SU-DHL-6 (cell line): ENCODE results near the gene SUCLG1.

Experiments
- H2AFZ ChIP-seq: fragments of 200-600 bp; sonication (generic); 2 replicates; pipeline ENCODE4 v1.6.1; 2014; ENCODE audit warnings: low read depth, mild to moderate bottlenecking, moderate library complexity, mixed read lengths, antibody characterized with exemption, low read length; ENCODE audit not compliant: severe bottlenecking
- H3F3A ChIP-seq: fragments of 200-600 bp; shearing (Covaris generic); 2 replicates; pipeline ENCODE4 v1.6.0; 2016; ENCODE audit warnings: antibody characterized with exemption, mild to moderate bottlenecking; ENCODE audit not compliant: insufficient read depth
- H3K27ac ChIP-seq: fragments of 200-600 bp; sonication (generic); 2 replicates; pipeline ENCODE4 v1.5.1; 2016; ENCODE audit warnings: low read depth, mild to moderate bottlenecking, low read length, moderate library complexity, mixed read lengths
- H3K27me3 ChIP-seq: fragments of 200-600 bp; sonication (generic), shearing (Covaris generic); 2 replicates; pipeline ENCODE4 v1.6.0; 2014; ENCODE audit warnings: mild to moderate bottlenecking, low read length
- H3K36me3 ChIP-seq: fragments of 200-600 bp; sonication (generic); 2 replicates; pipeline ENCODE4 v1.6.1; 2014; ENCODE audit warnings: mild to moderate bottlenecking, low read length, mixed read lengths
- H3K4me2 ChIP-seq: fragments of 300-600, 200-600 bp; shearing (Covaris generic), sonication (generic); 2 replicates; pipeline ENCODE4 v1.6.0; 2014; ENCODE audit warnings: low read length, low read depth, mild to moderate bottlenecking; ENCODE audit not compliant: poor library complexity, severe bottlenecking
- H3K4me3 ChIP-seq: fragments of 200-600 bp; sonication (generic); 2 replicates; pipeline ENCODE4 v1.5.1; 2014; ENCODE audit warnings: antibody characterized with exemption, low read length, mild to moderate bottlenecking, mixed read lengths; ENCODE audit not compliant: insufficient read depth, poor library complexity, severe bottlenecking
- H3K79me2 ChIP-seq: fragments of 200-600 bp; sonication (generic); 2 replicates; pipeline ENCODE4 v1.6.1; 2014; ENCODE audit warnings: mild to moderate bottlenecking, low read length, moderate library complexity; ENCODE audit not compliant: insufficient read depth
- H3K9ac ChIP-seq: fragments of 200-600 bp; sonication (generic); 2 replicates; pipeline ENCODE4 v1.7.0; 2014; ENCODE audit warnings: mild to moderate bottlenecking, low read length
- H3K9me2 ChIP-seq: fragments of 200-600 bp; sonication (generic); replicated peaks from 2 replicates; pipeline ENCODE4 v1.6.1; 2014; ENCODE audit warnings: low read length; ENCODE audit not compliant: insufficient read depth
- H3K9me3 ChIP-seq: fragments of 200-600 bp; sonication (generic); 2 replicates; pipeline ENCODE4 v1.6.1; 2014; ENCODE audit warnings: low read length, mixed read lengths; ENCODE audit not compliant: insufficient read depth
- H4K20me1 ChIP-seq: fragments of 200-600 bp; sonication (generic); 2 replicates; pipeline ENCODE4 v1.6.1; 2014; ENCODE audit warnings: low read depth, mild to moderate bottlenecking, antibody characterized with exemption, low read length, moderate library complexity, mixed read lengths
- CTCF ChIP-seq: fragments of 200-600 bp; sonication (generic); IDR thresholded peaks from one replicate; pipeline ENCODE4 v1.5.1; 2017; ENCODE audit warnings: antibody characterized with exemption, mild to moderate bottlenecking, low read length, moderate library complexity; ENCODE audit not compliant: insufficient read depth, poor library complexity, severe bottlenecking
- EZH2phosphoT487 ChIP-seq: fragments of 200-600 bp; sonication (generic), shearing (Covaris generic); conservative IDR thresholded peaks from 2 replicates; pipeline ENCODE4 v1.6.1; 2018; ENCODE audit warnings: mild to moderate bottlenecking, antibody characterized with exemption, low read length, moderate library complexity, mixed read lengths

Gene SUCLG1

DNA sequence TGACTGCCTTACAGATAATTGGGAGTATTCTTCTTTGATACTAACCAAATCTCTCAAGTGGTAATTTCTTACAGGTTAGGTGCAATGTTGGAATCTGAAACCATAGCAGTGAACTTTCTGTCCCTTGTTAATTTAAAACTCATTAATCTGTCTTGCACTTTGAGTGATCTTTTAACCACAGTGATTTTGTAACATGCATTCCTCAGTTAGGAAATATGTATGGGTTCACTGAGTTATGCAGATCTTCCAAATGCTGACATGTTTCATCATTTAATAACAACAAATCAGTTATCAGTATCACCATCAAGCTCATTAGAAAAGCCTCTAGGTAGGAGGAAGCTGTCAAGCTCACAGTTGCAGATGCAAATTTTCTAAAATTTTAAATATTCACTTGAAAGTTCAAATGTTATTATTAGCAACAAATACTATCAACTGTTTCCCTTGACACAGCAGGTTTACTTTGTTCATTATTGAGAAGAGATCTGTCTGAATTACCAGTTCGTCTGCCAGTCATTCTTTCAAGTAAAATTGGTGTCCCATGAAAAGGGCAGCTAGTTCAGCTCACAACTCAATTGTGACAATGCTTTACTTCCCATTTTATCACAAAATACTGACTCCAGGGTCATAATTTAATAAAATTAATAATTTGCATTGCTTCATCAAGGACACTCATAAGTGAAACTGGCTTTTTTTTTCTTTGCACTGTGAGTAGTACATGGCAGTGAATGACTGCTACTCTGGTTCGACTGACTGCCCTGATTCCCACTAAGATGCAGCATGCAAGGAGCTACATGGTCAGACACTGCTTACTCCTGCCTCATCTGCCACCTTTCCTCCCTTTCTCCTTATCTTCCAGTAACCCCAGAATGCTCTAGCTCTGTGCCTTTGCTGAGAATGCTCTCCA is 31.6 kb downstream of the SUCLG1 start:
- no peak overlapping the region for H3K9ac ChIP-seq
- no peaks in the 10 kb centered on the region for H4K20me1 ChIP-seq
- no peaks in the 10 kb centered on the region for H3K9me3 ChIP-seq
- H3K4me2 ChIP-seq = no peak overlapping the region
- no peaks in the 10 kb centered on the region for H3K27me3 ChIP-seq
- H2AFZ ChIP-seq = no peak overlapping the region
- no peaks in the 10 kb centered on the region for H3K79me2 ChIP-seq
- peaks cover 12% of the 10 kb centered on the region; the same call in 1 of the 2 replicates for H3K36me3 ChIP-seq
- H3K9me2 ChIP-seq = no peaks in the 10 kb centered on the region
- TF ChIP-seq CTCF (no peak), EZH2phosphoT487 (no peak)
- no peak overlapping the region for H3K27ac ChIP-seq
- no peak overlapping the region for H3K4me3 ChIP-seq
- H3F3A ChIP-seq = no peaks in the 10 kb centered on the region

DNA sequence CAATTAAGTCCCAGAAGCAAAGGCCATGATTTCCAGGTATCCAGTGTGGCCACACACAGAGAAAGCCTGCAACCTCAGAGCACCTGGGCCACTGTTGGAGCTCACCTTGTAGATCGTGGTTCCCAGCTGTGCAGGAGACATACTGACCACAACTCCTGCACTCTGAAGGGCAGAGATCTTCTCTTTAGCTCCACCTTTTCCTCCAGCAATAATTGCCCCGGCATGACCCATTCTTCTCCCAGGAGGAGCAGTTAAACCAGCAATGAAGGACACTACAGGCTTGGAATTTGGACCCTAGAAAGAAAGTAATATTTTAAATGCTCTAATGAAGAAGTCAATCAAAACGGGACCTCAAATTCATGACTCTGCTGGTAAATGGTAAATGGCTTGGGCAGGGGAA is 33.8 kb downstream of the SUCLG1 start:
- H3K36me3 ChIP-seq = peaks cover 5% of the 10 kb centered on the region; the same call in 1 of the 2 replicates

DNA sequence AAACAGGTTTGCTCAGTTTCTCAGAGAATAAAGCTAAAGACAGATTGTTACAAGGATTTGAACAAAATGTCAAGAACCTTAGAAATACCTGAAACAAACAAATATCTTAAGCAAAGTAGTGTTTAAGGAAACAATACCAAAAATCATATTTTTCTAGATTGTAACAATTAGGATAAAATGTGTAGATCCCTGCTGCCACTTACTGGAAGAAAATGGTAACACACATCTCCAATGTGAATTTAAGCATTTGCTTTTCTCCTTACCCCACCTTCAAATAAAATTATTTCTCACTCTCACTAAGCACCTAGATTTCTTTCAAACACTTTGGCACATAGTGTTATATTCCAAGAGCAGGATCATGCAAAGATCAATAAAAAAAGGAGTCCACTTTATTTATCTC is 34.9 kb downstream of the SUCLG1 start:
- H3K4me2 ChIP-seq = no peak overlapping the region
- no peaks in the 10 kb centered on the region for H3K79me2 ChIP-seq

More for the DNA sequence above, 33.8 kb downstream of the SUCLG1 start:
- no peaks in the 10 kb centered on the region for H3K9me3 ChIP-seq
- no peaks in the 10 kb centered on the region for H3K27me3 ChIP-seq
- no peak overlapping the region for H3K4me3 ChIP-seq
- H3K9me2 ChIP-seq = no peaks in the 10 kb centered on the region
- no peaks in the 10 kb centered on the region for H3F3A ChIP-seq
- no peaks in the 10 kb centered on the region for H3K79me2 ChIP-seq
- no peak overlapping the region for H3K27ac ChIP-seq
- no peaks in the 10 kb centered on the region for H4K20me1 ChIP-seq
- no peak for TF ChIP-seq CTCF
- TF ChIP-seq EZH2phosphoT487 = no peak
- no peak overlapping the region for H2AFZ ChIP-seq
- no peak overlapping the region for H3K9ac ChIP-seq
- H3K4me2 ChIP-seq = no peak overlapping the region

More for the DNA sequence above, 34.9 kb downstream of the SUCLG1 start:
- H2AFZ ChIP-seq = no peak overlapping the region
- no peak overlapping the region for H3K9ac ChIP-seq
- peaks cover 5% of the 10 kb centered on the region; the same call in 1 of the 2 replicates for H3K36me3 ChIP-seq
- no peaks in the 10 kb centered on the region for H3K27me3 ChIP-seq
- no peaks in the 10 kb centered on the region for H3F3A ChIP-seq
- no peaks in the 10 kb centered on the region for H3K9me2 ChIP-seq
- H3K27ac ChIP-seq = no peak overlapping the region
- no peak overlapping the region for H3K4me3 ChIP-seq
- TF ChIP-seq CTCF = peak; percentile 22
- TF ChIP-seq EZH2phosphoT487 = no peak
- no peaks in the 10 kb centered on the region for H3K9me3 ChIP-seq
- no peaks in the 10 kb centered on the region for H4K20me1 ChIP-seq
